Measurements from ENCODE around the gene GLRA1.
"Not testable (repeated sequence)": the region's sequence is repeated elsewhere in the genome, so short reads cannot be mapped to it uniquely, and the experiment has no call there.

The GLRA1 gene

GRCh38 chr5:151799407-151799806 lies 125.2 kb downstream of the GLRA1 start:
- H3K9me3 Mint-ChIP-seq = no peaks in the 10 kb centered on the region
- H3K4me1 Mint-ChIP-seq = peaks cover 22% of the 10 kb centered on the region
- DNase-seq (ENCODE audit: low spot score in 2 of 2) = no peak
- no peak for ATAC-seq (replicated peaks; ENCODE audit: extremely low read depth, poor library complexity, severe bottlenecking)
- no peaks in the 10 kb centered on the region for H3K27me3 Mint-ChIP-seq
- no peak overlapping the region for H3K4me3 Mint-ChIP-seq
- peaks cover 79% of the 10 kb centered on the region for H3K36me3 Mint-ChIP-seq (ENCODE audit: insufficient read depth)
- H3K27ac Mint-ChIP-seq (ENCODE audit: low read depth) = peak overlapping the region; percentile 32

DNA sequence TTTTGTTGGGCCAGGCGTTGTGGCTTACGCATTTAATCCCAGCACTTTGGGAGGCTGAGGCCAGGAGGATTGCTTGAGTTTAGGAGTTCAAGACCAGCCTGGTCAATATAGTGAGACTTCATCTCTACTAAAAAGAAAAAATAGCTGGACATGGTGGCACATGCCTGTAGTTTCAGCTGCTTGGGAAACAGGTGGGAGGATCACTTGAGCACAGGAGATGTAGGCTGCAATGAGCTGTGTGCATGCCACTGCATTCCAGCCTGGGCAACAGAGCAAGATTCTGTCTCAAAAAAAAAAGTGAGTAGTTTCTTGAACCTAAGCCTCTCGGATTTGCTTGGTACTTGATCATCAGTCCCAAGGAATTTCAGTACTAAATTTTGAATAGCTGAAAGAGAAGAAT lies 126.0 kb downstream of the GLRA1 start:
- Mint-ChIP-seq H3K27me3 (no peaks in the 10 kb centered on the region), H3K27ac (ENCODE audit: low read depth) (no peak overlapping the region), H3K4me3 (no peak overlapping the region), H3K36me3 (ENCODE audit: insufficient read depth) (peaks cover 79% of the 10 kb centered on the region), H3K4me1 (peaks cover 26% of the 10 kb centered on the region), H3K9me3 (no peaks in the 10 kb centered on the region)
- no peak for ATAC-seq (replicated peaks; ENCODE audit: extremely low read depth, poor library complexity, severe bottlenecking)
- DNase-seq (ENCODE audit: low spot score in 2 of 2) = no peak

GRCh38 chr5:151795426-151795825 lies 129.2 kb downstream of the GLRA1 start:
- H3K36me3 Mint-ChIP-seq (ENCODE audit: insufficient read depth) = peaks cover 84% of the 10 kb centered on the region
- no peaks in the 10 kb centered on the region for H3K9me3 Mint-ChIP-seq
- ATAC-seq (replicated peaks; ENCODE audit: extremely low read depth, poor library complexity, severe bottlenecking) (no peak), DNase-seq (ENCODE audit: low spot score in 2 of 2) (no peak)
- H3K27ac Mint-ChIP-seq (ENCODE audit: low read depth) = no peak overlapping the region
- H3K4me1 Mint-ChIP-seq = peaks cover 36% of the 10 kb centered on the region
- no peak overlapping the region for H3K4me3 Mint-ChIP-seq
- no peaks in the 10 kb centered on the region for H3K27me3 Mint-ChIP-seq

DNA sequence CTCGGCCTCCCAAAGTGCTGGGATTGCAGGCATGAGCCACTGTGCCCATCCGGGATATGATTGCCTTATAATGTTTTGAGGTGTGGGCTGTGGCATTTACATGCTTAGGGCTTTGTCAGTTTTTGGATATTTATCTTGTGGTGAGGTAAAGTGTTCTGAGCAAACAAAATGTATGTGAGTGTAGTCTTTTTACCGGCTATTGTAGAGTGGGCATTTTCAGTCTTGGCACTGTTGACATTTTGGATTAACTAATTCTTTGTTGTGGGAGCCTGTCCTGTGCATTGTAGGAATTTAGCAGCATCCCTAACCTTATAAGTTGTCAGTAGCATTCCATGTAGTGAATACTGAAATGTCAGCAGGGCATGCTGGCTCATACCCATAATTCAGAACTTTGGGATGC lies 131.3 kb downstream of the GLRA1 start:
- Mint-ChIP-seq H3K27ac (ENCODE audit: low read depth) (no peak overlapping the region), H3K27me3 (no peaks in the 10 kb centered on the region), H3K36me3 (ENCODE audit: insufficient read depth) (peaks cover 79% of the 10 kb centered on the region), H3K9me3 (no peaks in the 10 kb centered on the region), H3K4me3 (no peak overlapping the region), H3K4me1 (peaks cover 35% of the 10 kb centered on the region)
- DNase-seq (ENCODE audit: low spot score in 2 of 2) = no peak
- ATAC-seq (replicated peaks; ENCODE audit: extremely low read depth, poor library complexity, severe bottlenecking) = no peak

DNA sequence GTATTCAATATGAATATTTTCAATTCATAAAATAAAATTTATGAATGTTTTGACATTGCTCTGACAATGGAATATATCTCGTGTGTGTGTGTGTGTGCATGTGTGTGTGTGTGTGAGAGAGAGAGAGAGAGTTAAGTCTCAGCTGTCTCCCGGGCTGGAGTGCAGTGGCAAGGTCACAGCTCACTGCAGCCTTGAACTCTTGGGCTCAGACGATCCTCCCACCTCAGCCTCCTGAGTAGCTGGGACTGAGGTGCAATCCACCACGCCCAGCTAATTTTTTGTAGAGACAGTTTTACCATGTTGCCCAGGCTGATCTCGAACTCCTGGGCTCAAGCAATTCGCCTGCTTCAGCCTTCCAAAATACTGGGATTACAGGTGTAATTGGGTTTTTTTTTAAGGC lies 136.8 kb downstream of the GLRA1 start:
- Mint-ChIP-seq H3K4me3 (no peak overlapping the region), H3K27me3 (no peaks in the 10 kb centered on the region), H3K4me1 (peaks cover 37% of the 10 kb centered on the region), H3K27ac (ENCODE audit: low read depth) (no peak overlapping the region), H3K9me3 (no peaks in the 10 kb centered on the region), H3K36me3 (ENCODE audit: insufficient read depth) (peaks cover 48% of the 10 kb centered on the region)
- no peak for ATAC-seq (replicated peaks; ENCODE audit: extremely low read depth, poor library complexity, severe bottlenecking)
- DNase-seq (ENCODE audit: low spot score in 2 of 2) = no peak

DNA sequence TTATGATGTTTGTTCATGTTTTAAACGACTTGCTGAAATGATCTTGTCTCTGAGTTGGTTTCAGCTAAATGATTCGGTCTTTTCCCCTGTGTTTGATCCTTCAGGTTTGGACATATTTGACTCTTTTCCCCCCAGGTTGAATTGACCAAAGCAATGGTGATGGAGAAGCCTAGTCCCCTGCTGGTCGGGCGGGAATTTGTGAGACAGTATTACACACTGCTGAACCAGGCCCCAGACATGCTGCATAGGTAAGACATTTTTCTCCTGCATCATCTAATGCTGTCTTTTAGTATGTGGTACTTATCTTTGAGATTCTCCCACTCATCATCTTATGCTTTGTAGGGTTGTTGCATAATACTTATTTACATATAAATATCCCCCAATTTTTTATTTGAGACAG lies 138.2 kb downstream of the GLRA1 start:
- Mint-ChIP-seq H3K27ac (ENCODE audit: low read depth) (peak overlapping the region; percentile 52), H3K4me1 (peaks cover 38% of the 10 kb centered on the region), H3K9me3 (no peaks in the 10 kb centered on the region)

DNA sequence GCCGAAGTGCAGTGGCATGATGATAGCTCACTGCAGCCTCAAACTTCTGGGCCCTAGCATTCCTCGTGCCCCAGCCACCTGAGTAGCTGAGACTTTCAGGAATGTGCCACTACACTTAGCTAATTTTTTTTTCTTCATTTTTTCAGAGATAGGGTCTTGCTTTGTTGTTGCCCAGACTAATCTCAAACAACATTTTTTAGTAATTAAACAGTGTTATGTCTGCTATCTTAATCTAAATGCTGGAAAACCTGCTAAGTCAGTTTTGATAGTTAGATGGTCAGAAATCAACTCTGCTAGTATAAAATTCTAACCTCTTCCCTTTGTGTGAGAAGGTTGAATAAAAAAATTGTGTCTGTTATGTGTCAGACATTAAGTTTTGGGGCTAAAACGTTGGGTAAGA lies 140.5 kb downstream of the GLRA1 start:
- no peaks in the 10 kb centered on the region for H3K27me3 Mint-ChIP-seq
- no peak for DNase-seq (ENCODE audit: low spot score in 2 of 2)
- peak overlapping the region; percentile 16 for H3K27ac Mint-ChIP-seq (ENCODE audit: low read depth)
- ATAC-seq (replicated peaks; ENCODE audit: extremely low read depth, poor library complexity, severe bottlenecking) = no peak
- H3K36me3 Mint-ChIP-seq (ENCODE audit: insufficient read depth) = peaks cover 21% of the 10 kb centered on the region
- peak overlapping the region; percentile 16 for H3K4me3 Mint-ChIP-seq
- peaks cover 51% of the 10 kb centered on the region for H3K4me1 Mint-ChIP-seq
- H3K9me3 Mint-ChIP-seq = no peaks in the 10 kb centered on the region

More for the DNA sequence above, 138.2 kb downstream of the GLRA1 start:
- Mint-ChIP-seq H3K36me3 (ENCODE audit: insufficient read depth) (peaks cover 35% of the 10 kb centered on the region), H3K4me3 (no peak overlapping the region), H3K27me3 (no peaks in the 10 kb centered on the region)
- no peak for ATAC-seq (replicated peaks; ENCODE audit: extremely low read depth, poor library complexity, severe bottlenecking)
- DNase-seq (ENCODE audit: low spot score in 2 of 2) = no peak

DNA sequence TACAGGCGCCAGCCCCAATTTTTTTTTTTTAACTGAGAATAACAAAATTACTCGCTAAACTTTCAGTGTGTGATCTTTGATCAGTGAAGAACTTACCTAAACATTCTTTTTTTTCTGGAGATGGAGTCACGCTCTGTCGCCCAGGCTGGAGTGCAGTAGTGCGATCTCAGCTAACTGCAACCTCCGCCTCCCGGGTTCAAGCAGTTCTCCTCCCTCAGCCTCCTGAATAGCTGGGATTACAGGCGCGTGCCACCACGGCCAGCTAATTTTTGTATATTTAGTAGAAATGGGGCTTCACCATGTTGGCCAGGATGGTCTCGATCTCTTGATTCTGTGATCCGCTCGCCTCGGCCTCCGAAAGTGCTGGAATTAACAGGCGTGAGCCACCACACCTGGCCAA lies 141.0 kb downstream of the GLRA1 start:
- not testable (repeated sequence) for H3K27me3 Mint-ChIP-seq; DNase-seq (ENCODE audit: low spot score in 2 of 2); ATAC-seq (replicated peaks; ENCODE audit: extremely low read depth, poor library complexity, severe bottlenecking); H3K9me3 Mint-ChIP-seq; H3K4me3 Mint-ChIP-seq
- Mint-ChIP-seq H3K4me1 (peaks cover 53% of the 10 kb centered on the region), H3K27ac (ENCODE audit: low read depth) (peak overlapping the region; percentile 16), H3K36me3 (ENCODE audit: insufficient read depth) (peaks cover 21% of the 10 kb centered on the region)

- no peak for DNase-seq (ENCODE audit: low spot score in 2 of 2)
- Mint-ChIP-seq H3K4me1 (peaks cover 69% of the 10 kb centered on the region), H3K27ac (ENCODE audit: low read depth) (peak overlapping the region; percentile 67), H3K9me3 (no peaks in the 10 kb centered on the region), H3K27me3 (no peaks in the 10 kb centered on the region), H3K4me3 (peak overlapping the region; percentile 25), H3K36me3 (ENCODE audit: insufficient read depth) (peaks cover 19% of the 10 kb centered on the region)
- no peak for ATAC-seq (replicated peaks; ENCODE audit: extremely low read depth, poor library complexity, severe bottlenecking)
These were observed 143.4 kb downstream of the GLRA1 start for GRCh38 chr5:151781201-151781600.

DNA sequence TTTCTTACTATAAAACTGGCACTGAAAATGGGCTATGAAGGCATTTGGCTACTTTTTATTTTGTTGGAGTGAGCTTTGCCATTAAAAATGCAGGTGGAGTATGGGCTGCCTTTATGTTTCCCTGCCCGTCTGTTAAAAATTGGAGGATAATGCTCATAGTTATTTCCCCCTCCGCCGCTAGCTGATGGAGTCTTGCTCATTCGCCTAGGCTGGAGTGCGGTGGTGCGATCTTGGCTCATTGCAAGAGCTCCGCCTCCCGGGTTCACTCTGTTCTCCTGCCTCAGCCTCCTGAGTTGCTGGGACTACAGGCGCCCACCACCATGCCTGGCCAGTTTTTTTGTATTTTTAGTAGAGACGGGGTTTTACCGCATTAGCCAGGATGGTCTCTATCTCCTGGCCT lies 144.3 kb downstream of the GLRA1 start:
- Mint-ChIP-seq H3K9me3 (no peaks in the 10 kb centered on the region), H3K4me1 (peaks cover 69% of the 10 kb centered on the region), H3K27ac (ENCODE audit: low read depth) (peak overlapping the region; percentile 80), H3K36me3 (ENCODE audit: insufficient read depth) (peaks cover 19% of the 10 kb centered on the region), H3K27me3 (no peaks in the 10 kb centered on the region), H3K4me3 (no peak overlapping the region)
- DNase-seq (ENCODE audit: low spot score in 2 of 2) = no peak
- ATAC-seq (replicated peaks; ENCODE audit: extremely low read depth, poor library complexity, severe bottlenecking) = no peak

DNA sequence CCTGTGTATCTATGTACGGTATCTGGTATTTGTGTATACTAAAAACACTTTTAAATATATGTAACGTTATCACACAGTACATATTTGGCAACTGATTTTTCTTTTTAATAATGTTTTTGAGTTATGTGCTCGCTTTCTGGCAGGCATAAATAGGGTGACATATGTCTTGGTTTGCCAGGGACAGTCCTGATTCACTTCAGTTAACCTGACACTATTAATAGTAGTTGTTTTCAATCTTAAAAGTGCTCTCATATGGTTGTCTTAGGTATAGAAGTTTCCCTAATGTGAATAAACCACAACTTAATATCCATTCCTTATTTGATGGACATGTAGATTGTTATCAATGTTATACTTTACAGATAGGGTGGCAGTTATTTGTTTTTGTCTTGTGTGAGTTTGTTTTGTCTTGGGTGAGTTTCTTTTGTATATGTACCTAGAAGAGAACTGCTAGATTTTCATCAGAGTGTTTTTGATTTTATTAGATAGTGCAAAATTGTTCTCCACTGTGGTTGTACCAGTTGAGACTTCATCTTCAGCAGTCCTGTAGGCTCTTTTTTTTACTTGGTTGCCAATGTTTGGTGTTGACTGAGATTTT lies 145.0 kb downstream of the GLRA1 start:
- peak overlapping the region; percentile 80 for H3K27ac Mint-ChIP-seq (ENCODE audit: low read depth)
- H3K4me3 Mint-ChIP-seq = peak overlapping the region; percentile 46
- H3K36me3 Mint-ChIP-seq (ENCODE audit: insufficient read depth) = peaks cover 21% of the 10 kb centered on the region
- H3K9me3 Mint-ChIP-seq = no peaks in the 10 kb centered on the region
- ATAC-seq (replicated peaks; ENCODE audit: extremely low read depth, poor library complexity, severe bottlenecking) (no peak), DNase-seq (ENCODE audit: low spot score in 2 of 2) (no peak)
- peaks cover 71% of the 10 kb centered on the region for H3K4me1 Mint-ChIP-seq
- H3K27me3 Mint-ChIP-seq = no peaks in the 10 kb centered on the region

GRCh38 chr5:151775025-151775606 lies 149.5 kb downstream of the GLRA1 start:
- peaks cover 28% of the 10 kb centered on the region for H3K36me3 Mint-ChIP-seq (ENCODE audit: insufficient read depth)
- H3K4me1 Mint-ChIP-seq = peaks cover 68% of the 10 kb centered on the region
- H3K27ac Mint-ChIP-seq (ENCODE audit: low read depth) = no peak overlapping the region
- H3K27me3 Mint-ChIP-seq = no peaks in the 10 kb centered on the region
- H3K4me3 Mint-ChIP-seq = peak overlapping the region; percentile 8
- ATAC-seq (replicated peaks; ENCODE audit: extremely low read depth, poor library complexity, severe bottlenecking) (no peak), DNase-seq (ENCODE audit: low spot score in 2 of 2) (no peak)
- H3K9me3 Mint-ChIP-seq = no peaks in the 10 kb centered on the region

DNA sequence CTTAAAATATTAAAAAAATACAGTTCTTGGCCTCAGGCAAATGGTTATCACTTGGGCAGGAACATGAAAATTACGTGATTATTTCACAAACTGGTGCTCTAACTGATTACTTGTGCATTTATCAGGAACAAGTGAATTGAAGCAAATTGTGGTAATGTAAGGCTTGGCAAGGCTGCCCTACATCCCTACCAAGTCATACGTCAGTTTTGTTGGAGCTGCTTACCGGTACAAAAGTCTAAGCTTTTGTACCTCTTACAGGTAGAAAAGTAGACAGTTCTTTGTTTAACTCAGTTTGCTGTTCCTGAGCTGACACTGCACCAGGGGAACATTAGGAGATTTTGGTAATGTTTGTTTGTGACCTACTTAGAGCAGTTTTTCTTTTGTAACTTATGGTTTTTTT lies 150.7 kb downstream of the GLRA1 start:
- Mint-ChIP-seq H3K4me1 (peaks cover 57% of the 10 kb centered on the region), H3K36me3 (ENCODE audit: insufficient read depth) (peaks cover 24% of the 10 kb centered on the region), H3K4me3 (no peak overlapping the region), H3K27ac (ENCODE audit: low read depth) (no peak overlapping the region), H3K27me3 (no peaks in the 10 kb centered on the region), H3K9me3 (no peaks in the 10 kb centered on the region)
- ATAC-seq (replicated peaks; ENCODE audit: extremely low read depth, poor library complexity, severe bottlenecking) (no peak), DNase-seq (ENCODE audit: low spot score in 2 of 2) (no peak)

Measured in central memory CD8-positive, alpha-beta T cell (primary cell).